ENCODE results near the gene SCIN.

GRCh38 chr7:12629816-12630512, 59.4 kb downstream of the SCIN start:
- TF ChIP-seq EZH2 (IDR thresholded peaks at IDR 0.05; ENCODE audit: insufficient read depth, poor library complexity, severe bottlenecking) (no peak), EZH2phosphoT487 (IDR thresholded peaks at IDR 0.05; ENCODE audit: insufficient read depth, low read depth) (no peak)
